ENCODE measurements around the gene FAM3A. TPM values are rescaled to one million over a fixed set of nuclear protein-coding genes. Genes with fewer than 3 reads are reported as not detected.

FAM3A gene
- total RNA-seq, 5 donors from 2014 or later (not counting 1 experiment from before 2014, with no cell fraction given) = 33.9 to 67.6 (median 57.8) TPM

DNA sequence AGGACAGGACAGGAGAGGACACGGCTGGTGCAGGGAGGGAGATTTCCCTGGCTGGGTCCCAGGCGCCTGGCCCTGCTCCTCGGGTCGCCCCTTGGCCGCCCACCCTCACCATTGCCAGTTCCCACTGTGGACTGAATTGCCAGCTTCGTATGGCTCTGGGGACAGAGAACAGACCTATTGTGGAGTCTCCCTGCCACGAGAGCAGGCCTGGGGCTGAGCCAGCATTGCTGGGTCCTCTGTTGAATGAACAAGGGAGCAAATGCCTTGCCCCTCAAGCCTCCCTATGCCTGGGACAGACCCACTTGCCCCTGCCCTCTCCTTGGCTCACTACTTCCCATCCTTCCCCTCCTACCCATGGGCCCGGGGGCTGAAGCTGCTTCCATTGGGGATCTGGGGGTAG, 53.6 kb downstream of the FAM3A start:
- Mint-ChIP-seq H3K9me3 (no peaks in the 10 kb centered on the region), H3K36me3 (peaks cover 6% of the 10 kb centered on the region), H3K27me3 (no peaks in the 10 kb centered on the region), H3K4me3 (no peak overlapping the region), H3K4me1 (peaks cover 7 to 21% (median 11%) of the 10 kb centered on the region in 3 donors), H3K27ac (no peak overlapping the region)
- Histone ChIP-seq H3K27ac (ENCODE audit: low read length) (no peak overlapping the region), H3K27me3 (replicated peaks in 1 of 2; ENCODE audit: control insufficient read depth in 2 of 2, extremely low read depth in 1 of 2, insufficient read depth in 2 of 2, low read length in 1 of 2) (no peaks in the 10 kb centered on the region), H3K4me3 (ENCODE audit: control insufficient read depth in 1 of 2, extremely low read depth in 1 of 2, low read length in 1 of 2) (no peak overlapping the region), H3K9me3 (no peaks in the 10 kb centered on the region), H3K36me3 (ENCODE audit: control insufficient read depth in 2 of 2, extremely low read depth in 1 of 2, insufficient read depth in 1 of 2, low read length in 1 of 2) (peaks cover 9 to 30% of the 10 kb centered on the region in 2 donors), H3K4me1 (ENCODE audit: control insufficient read depth in 1 of 2, extremely low read depth in 1 of 2, insufficient read depth in 2 of 2, low read length in 2 of 2) (peaks cover 0 to 14% of the 10 kb centered on the region in 2 experiments)
- WGBS (ENCODE audit: insufficient coverage) = 92% methylated on average over 4 of the region's 8 CpGs
- ATAC-seq (replicated peaks in 1 of 4) (no peak), DNase-seq (no peak)
- ChIA-PET CTCF (no interaction called here), POLR2A (no interaction called here)

DNA sequence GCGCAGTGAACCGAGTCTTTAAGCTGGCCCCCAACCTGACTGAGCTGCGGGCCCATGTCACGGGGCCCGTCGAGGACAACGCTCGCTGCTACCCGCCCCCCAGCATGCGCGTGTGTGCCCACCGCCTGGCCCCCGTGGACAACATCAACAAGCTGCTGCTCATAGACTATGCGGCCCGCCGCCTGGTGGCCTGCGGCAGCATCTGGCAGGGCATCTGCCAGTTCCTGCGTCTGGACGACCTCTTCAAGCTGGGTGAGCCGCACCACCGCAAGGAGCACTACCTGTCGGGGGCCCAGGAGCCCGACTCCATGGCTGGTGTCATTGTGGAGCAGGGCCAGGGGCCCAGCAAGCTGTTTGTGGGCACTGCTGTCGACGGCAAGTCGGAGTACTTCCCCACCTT, 55.7 kb downstream of the FAM3A start:
- H3K4me3 Mint-ChIP-seq = peak overlapping the region; percentile 36 to 75 (median 43)
- H3K4me1 ChIP-seq (ENCODE audit: control insufficient read depth in 1 of 2, extremely low read depth in 1 of 2, insufficient read depth in 2 of 2, low read length in 2 of 2) = peaks cover 0 to 18% of the 10 kb centered on the region in 2 experiments
- H3K4me3 ChIP-seq (ENCODE audit: control insufficient read depth in 1 of 2, extremely low read depth in 1 of 2, low read length in 1 of 2) = no peak overlapping the region
- H3K9me3 ChIP-seq = no peaks in the 10 kb centered on the region
- H3K27me3 ChIP-seq (replicated peaks in 1 of 2; ENCODE audit: control insufficient read depth in 2 of 2, extremely low read depth in 1 of 2, insufficient read depth in 2 of 2, low read length in 1 of 2) = no peaks in the 10 kb centered on the region
- DNase-seq (no peak), ATAC-seq (replicated peaks in 1 of 4) (no peak)
- WGBS (ENCODE audit: insufficient coverage) = 97% methylated on average over 18 of the region's 26 CpGs
- peaks cover 7 to 25% (median 14%) of the 10 kb centered on the region in 3 donors for H3K4me1 Mint-ChIP-seq
- CTCF ChIA-PET = interaction anchor here in 1 of 2 donors (0.5 kb wide), 1 partner anchor 371 kb away, joined by 5 read pairs; no protein-coding TSS in a partner anchor
- no peak overlapping the region for H3K27ac Mint-ChIP-seq
- H3K36me3 ChIP-seq (ENCODE audit: control insufficient read depth in 2 of 2, extremely low read depth in 1 of 2, insufficient read depth in 1 of 2, low read length in 1 of 2) = peaks cover 3 to 16% of the 10 kb centered on the region in 2 donors
- no peaks in the 10 kb centered on the region for H3K9me3 Mint-ChIP-seq
- H3K36me3 Mint-ChIP-seq = peaks cover 6% of the 10 kb centered on the region
- no peak overlapping the region for H3K27ac ChIP-seq (ENCODE audit: low read length)
- no peaks in the 10 kb centered on the region for H3K27me3 Mint-ChIP-seq
- POLR2A ChIA-PET = no interaction called here

DNA sequence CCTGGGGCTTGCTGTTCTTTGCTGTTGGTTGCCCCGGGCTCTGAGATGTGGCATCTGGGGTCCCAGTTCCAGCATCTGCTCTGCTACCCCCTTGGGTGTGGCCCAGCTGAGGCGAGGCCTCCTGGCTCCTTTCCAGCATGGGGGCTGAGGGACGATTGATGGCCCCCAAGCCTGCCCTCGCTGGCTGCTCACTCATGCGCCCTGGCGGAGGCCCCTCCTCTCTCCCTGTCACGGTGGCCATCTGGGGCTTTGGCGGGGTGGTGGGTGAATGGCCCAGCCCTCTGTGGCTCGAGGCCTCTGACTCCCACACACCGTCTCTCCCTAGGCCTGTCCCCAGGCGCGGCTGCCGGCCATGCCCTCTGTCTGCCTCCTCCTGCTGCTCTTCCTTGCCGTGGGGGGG, 56.2 kb downstream of the FAM3A start:
- 60% methylated on average over 2 of the region's 14 CpGs for WGBS (ENCODE audit: insufficient coverage)
- Mint-ChIP-seq H3K9me3 (no peaks in the 10 kb centered on the region), H3K27ac (no peak overlapping the region), H3K36me3 (peaks cover 6% of the 10 kb centered on the region), H3K27me3 (no peaks in the 10 kb centered on the region), H3K4me3 (peak overlapping the region; percentile 36 to 75 (median 43)), H3K4me1 (peaks cover 7 to 25% (median 14%) of the 10 kb centered on the region in 3 donors)
- CTCF ChIA-PET = interaction anchor here in 1 of 2 donors (0.7 kb wide), 1 partner anchor 510 kb away, joined by 3 read pairs; no protein-coding TSS in a partner anchor
- Histone ChIP-seq H3K4me3 (ENCODE audit: control insufficient read depth in 1 of 2, extremely low read depth in 1 of 2, low read length in 1 of 2) (no peak overlapping the region), H3K36me3 (ENCODE audit: control insufficient read depth in 2 of 2, extremely low read depth in 1 of 2, insufficient read depth in 1 of 2, low read length in 1 of 2) (peaks cover 3 to 15% of the 10 kb centered on the region in 2 donors), H3K4me1 (ENCODE audit: control insufficient read depth in 1 of 2, extremely low read depth in 1 of 2, insufficient read depth in 2 of 2, low read length in 2 of 2) (peaks cover 0 to 18% of the 10 kb centered on the region in 2 experiments), H3K27me3 (replicated peaks in 1 of 2; ENCODE audit: control insufficient read depth in 2 of 2, extremely low read depth in 1 of 2, insufficient read depth in 2 of 2, low read length in 1 of 2) (no peaks in the 10 kb centered on the region), H3K9me3 (no peaks in the 10 kb centered on the region), H3K27ac (ENCODE audit: low read length) (no peak overlapping the region)
- POLR2A ChIA-PET = no interaction called here
- DNase-seq (no peak), ATAC-seq (replicated peaks in 1 of 4) (no peak)

DNA sequence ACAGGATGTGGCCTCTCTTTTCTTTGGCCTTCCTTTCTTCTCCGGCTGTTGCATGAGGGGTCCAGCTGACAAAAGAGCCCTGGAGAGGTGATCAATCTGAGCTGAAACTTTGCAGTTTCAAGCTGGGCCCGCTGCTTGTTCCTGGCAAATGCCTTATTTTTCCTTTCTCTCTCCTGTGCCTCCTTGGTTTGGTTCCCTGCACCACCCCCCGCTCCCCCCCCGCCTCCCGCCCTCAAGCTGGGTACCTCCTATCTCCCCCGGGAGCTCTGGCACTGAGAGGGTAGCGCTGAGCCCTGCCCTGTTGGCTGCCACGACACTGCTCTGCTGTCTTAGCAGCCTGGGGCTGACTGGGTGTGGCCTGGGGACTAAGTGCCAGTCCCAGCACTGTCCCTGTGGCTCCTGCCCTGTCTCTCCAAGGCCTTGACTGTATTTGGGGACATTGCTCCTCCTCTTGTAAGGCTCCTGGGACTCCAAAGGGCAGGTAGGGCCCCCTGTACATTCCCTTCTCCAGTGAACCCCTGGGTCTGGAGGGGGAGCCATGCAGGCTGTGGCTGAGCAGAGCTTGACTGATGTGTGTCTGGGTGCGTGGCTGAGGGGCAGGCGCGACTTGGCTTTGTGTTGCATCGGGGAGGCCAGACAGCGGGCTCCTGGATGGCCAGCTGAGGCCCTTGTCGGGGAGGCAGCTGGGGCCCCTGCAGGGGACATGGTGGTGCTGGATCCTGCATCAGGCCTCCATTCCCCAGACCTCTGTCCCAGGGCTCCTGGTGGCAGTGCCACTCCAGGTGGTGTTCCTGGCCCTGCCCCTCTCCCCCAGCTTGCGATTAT, 56.9 kb downstream of the FAM3A start:
- H3K4me1 Mint-ChIP-seq = peaks cover 7 to 25% (median 14%) of the 10 kb centered on the region in 3 donors
- H3K4me3 Mint-ChIP-seq = peak overlapping the region; percentile 75 to 82 (median 77)
- peaks cover 3 to 11% of the 10 kb centered on the region in 2 donors for H3K36me3 ChIP-seq (ENCODE audit: control insufficient read depth in 2 of 2, extremely low read depth in 1 of 2, insufficient read depth in 1 of 2, low read length in 1 of 2)
- H3K9me3 Mint-ChIP-seq = no peaks in the 10 kb centered on the region
- no peak overlapping the region for H3K27ac ChIP-seq (ENCODE audit: low read length)
- no peaks in the 10 kb centered on the region for H3K9me3 ChIP-seq
- POLR2A ChIA-PET = no interaction called here
- ATAC-seq (replicated peaks in 1 of 4) (peak in 2 of 4 experiments; percentile 28 to 36), DNase-seq (peak in 2 of 35 experiments; percentile 17 to 31)
- peak overlapping the region; percentile 60 to 62 for H3K4me3 ChIP-seq (ENCODE audit: control insufficient read depth in 1 of 2, extremely low read depth in 1 of 2, low read length in 1 of 2)
- H3K27ac Mint-ChIP-seq = peak overlapping the region; percentile 46 to 83
- peaks cover 0 to 5% of the 10 kb centered on the region in 2 donors for H3K27me3 Mint-ChIP-seq
- peaks cover 6% of the 10 kb centered on the region for H3K36me3 Mint-ChIP-seq
- no peaks in the 10 kb centered on the region for H3K27me3 ChIP-seq (replicated peaks in 1 of 2; ENCODE audit: control insufficient read depth in 2 of 2, extremely low read depth in 1 of 2, insufficient read depth in 2 of 2, low read length in 1 of 2)
- CTCF ChIA-PET = interaction anchor here (0.6 to 0.7 kb wide), 2 partner anchors 17 to 511 kb away, joined by 3 to 4 read pairs; no protein-coding TSS in a partner anchor
- 47% methylated on average over 3 of the region's 15 CpGs for WGBS (ENCODE audit: insufficient coverage)
- peaks cover 0 to 18% of the 10 kb centered on the region in 2 experiments for H3K4me1 ChIP-seq (ENCODE audit: control insufficient read depth in 1 of 2, extremely low read depth in 1 of 2, insufficient read depth in 2 of 2, low read length in 2 of 2)

DNA sequence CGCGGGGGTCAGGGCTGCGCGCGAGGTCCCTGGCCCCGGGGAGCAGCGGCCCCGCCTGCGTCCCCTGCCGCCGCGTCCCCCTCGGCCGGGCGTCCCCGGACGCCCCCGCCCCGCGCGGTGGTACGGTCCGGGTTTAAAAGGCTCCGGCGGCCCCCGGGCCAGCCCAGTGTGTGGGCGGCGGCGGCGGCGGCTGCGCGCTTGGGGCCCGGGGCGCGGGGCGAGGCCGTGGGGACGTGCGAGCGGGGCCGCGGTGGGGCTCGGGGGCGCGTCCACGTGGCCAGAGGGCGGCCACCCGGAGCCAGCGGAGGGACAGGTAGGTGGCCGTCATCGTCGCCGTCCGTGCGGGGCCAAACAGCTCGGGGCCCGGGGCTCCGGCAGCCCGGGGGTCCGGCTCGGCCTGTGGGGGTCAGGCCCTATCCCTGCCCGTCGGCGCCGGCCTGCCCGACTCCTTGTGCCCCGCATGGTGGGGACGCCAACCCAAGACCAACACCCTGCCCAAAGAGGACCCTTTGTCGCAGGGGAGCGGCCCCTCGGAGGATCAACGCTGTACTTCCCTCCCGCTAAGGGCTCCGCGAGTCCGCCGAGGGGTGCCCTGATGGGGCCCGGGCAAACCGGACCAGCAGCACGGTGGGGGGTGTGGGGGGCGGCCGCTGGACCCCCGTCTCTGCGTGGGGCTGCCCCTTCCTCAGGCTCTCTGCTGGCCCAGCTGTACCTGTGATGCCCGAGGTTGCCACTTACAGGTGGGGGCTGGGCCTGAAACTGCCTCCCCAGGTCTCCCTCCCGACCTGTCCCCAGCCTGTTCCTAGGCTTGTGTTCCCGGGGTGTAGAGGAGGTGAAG, 57.7 kb downstream of the FAM3A start, which contains the start of gene PLXNA3:
Gene PLXNA3 (plus strand): TSS at position 166 of the 838 bp plus-strand sequence. CDS start 1,903 bp downstream, outside the sequence.
- Mint-ChIP-seq H3K4me1 (peaks cover 7 to 25% (median 14%) of the 10 kb centered on the region in 3 donors), H3K27ac (peak within 1 kb of the TSS; percentile 94 to 97), H3K27me3 (peaks cover 0 to 6% of the 10 kb centered on the region in 2 donors), H3K4me3 (peak within 1 kb of the TSS; percentile 86 to 94 (median 93)), H3K9me3 (no peaks in the 10 kb centered on the region), H3K36me3 (peaks cover 6% of the 10 kb centered on the region)
- ATAC-seq (replicated peaks in 1 of 4) (peak; percentile 79 to 87 (median 85)), DNase-seq (peak in 34 of 35 experiments; percentile 26 to 80 (median 52))
- Histone ChIP-seq H3K36me3 (ENCODE audit: control insufficient read depth in 2 of 2, extremely low read depth in 1 of 2, insufficient read depth in 1 of 2, low read length in 1 of 2) (peaks cover 3 to 11% of the 10 kb centered on the region in 2 donors), H3K27ac (ENCODE audit: low read length) (no peak within 1 kb of the TSS), H3K27me3 (replicated peaks in 1 of 2; ENCODE audit: control insufficient read depth in 2 of 2, extremely low read depth in 1 of 2, insufficient read depth in 2 of 2, low read length in 1 of 2) (no peaks in the 10 kb centered on the region), H3K4me1 (ENCODE audit: control insufficient read depth in 1 of 2, extremely low read depth in 1 of 2, insufficient read depth in 2 of 2, low read length in 2 of 2) (peaks cover 0 to 18% of the 10 kb centered on the region in 2 experiments), H3K9me3 (no peaks in the 10 kb centered on the region), H3K4me3 (ENCODE audit: control insufficient read depth in 1 of 2, extremely low read depth in 1 of 2, low read length in 1 of 2) (peak within 1 kb of the TSS; percentile 60 to 62)
- WGBS (ENCODE audit: insufficient coverage) = 0% methylated on average over 39 of the region's 88 CpGs
- ChIA-PET POLR2A (interaction anchor here in 1 of 2 donors (0.5 kb wide), 1 partner anchor 20 kb away, joined by 3 read pairs; no protein-coding TSS in a partner anchor), CTCF (no interaction called here)
